GM18861 (cell line): ENCODE measurements around the gene BLVRA.
A peak's percentile ranks its signal among the peaks of the same experiment; 100 is the strongest.

Source experiments
- ATAC-seq: cut with Tn5 transposase; IDR thresholded peaks from one replicate; pipeline ENCODE4 v1.9.1; 2021; ENCODE audit not compliant: unreplicated experiment

Gene BLVRA

DNA sequence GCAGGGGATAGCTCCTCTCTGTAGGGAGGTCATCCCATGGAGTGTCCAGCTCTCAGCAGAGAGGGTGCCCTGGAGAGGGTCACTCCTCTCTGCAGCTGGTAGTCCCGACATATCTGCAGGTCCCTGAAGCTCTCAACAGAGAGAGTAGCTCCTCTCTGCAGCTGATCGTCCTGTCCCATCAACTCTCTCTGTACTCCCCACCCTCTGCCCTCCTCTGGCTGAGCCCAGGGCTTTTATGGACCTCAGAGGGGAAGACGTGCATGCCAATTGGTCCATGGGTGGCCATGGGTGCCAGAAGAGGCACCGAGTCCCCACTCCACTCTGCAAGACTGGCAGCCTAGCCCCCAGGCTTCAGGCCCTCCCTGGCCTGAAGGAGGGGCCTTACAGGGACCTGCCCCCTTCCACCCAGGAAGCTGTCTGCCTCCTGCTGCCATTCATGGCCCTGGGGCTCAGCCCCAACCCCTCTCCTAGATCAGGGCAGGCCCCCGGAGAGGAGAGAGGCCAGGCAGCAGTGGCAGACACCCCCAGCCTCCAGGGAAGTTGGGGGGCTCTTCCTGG lies 9.0 kb upstream of the BLVRA start:
- no peak for ATAC-seq

DNA sequence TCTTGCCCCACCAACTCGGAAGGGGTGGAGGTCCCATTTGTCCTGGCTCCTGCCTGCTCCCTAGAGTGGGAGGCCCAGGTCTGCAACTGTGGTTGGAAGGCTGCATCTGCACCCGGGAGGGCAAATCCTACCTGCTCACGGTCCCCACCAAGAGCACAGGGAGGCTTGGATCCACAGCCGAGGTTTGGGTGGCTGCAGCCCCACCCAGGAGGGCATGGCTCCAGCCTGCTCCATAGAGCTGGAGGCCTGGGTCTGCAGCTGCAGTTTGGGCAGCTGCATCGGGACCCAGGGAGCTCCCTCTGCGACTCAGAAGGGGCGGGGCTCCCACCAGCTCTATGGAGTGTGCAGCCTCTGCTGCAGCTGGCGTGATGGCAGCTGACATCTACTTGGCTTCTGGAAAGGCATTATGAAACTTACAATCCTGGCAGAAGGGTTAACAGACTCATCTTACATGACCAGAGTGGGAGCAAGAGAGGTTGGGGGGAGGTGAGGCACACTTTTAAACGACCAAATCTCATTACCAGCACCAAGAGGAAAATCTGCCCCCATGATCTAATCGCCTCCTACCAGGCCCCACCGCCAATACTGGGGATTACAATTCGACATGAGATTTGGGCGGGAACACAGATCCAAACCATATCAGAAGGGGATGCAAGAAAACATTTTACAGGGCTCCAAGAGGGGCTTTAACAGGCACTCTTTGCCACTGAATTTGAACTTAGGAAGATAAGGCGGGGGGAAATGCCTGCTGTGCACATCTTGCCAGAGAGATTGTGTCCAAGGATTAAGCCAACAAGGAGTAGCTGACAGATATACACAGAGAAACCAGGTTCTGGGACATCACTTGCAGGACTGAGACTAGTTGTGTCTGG lies 8.2 kb upstream of the BLVRA start:
- ATAC-seq = no peak

DNA sequence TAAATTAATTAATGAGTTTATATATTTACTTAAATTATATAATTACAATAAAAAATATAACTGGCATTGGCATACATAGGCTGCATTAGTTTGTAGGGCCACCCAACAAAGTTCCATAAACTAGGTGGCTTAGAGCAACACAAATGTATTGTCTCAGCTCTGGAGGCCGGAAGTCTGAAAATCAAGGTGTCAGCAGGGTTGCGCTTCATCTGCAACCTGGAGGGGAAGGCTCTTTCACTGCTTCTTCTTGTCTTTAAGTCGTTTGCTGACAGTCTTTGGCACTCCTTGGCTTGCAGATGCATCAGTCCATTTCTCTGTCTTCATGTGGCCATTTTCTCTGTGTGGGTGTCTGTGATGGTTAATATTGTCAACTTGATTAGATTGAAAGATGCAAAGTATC lies 6.1 kb upstream of the BLVRA start:
- ATAC-seq = no peak

DNA sequence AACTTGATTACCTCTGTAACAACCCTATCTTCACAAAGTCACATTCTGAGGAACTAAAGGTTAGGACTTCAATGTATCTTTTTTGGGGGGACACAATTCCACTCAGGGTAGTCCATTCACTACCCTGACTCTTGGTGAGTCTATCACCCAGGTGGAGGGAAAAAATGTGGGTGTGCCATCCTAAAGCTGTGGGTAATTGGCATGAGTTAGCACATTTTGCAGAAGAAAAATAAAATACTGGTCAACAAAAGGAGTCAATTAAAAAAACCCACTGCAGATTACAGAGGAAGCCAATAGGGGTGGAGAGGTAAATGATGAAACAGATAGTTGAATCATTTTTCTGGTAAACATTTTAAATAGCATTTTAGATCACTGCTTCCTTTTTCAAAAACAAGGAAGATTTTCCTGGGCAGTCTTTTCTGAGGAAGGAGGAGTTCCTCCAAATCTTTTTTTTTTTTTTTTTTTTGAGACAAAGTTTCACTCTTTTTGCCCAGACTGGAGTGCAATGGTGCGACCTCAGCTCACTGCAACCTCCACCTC lies 5.1 kb upstream of the BLVRA start:
- no peak for ATAC-seq

DNA sequence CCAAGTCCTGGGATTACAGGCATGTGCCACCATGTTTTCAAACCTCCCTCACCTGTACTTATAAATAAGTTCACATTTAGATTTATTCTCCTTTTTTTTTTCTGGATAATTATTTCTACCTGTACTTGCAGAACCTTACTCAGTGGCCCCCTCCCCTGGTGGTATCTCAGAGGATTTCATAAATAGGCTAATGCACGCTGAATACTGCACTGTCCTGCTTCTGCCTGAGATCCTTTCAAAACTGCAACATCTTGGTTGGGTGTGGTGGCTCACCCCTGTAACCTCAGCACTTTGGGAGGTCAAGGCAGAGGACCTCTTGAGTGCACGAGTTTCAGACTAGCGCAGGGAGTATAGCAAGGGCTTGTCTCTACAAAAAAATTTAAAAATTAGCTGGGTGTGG lies 4.6 kb upstream of the BLVRA start:
- ATAC-seq = no peak

DNA sequence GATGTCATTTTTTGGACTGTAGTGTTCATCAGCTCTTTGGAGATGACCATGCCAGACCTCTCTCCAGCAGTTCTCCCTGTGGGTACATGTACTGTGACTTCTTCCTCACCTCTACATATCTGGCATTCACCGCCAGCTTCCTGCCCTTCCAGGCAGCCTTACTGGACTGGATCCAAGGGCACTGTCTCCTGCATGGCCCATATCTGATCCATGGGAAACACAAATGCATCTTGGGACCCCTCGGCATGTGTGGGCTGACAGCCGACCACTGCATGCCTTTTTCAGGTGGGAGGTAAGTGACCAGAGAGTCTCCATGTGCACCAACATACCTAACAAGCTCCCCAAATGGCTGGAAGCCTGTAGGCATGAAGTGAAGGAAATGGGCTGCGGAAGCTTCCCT lies 3.9 kb upstream of the BLVRA start:
- no peak for ATAC-seq

DNA sequence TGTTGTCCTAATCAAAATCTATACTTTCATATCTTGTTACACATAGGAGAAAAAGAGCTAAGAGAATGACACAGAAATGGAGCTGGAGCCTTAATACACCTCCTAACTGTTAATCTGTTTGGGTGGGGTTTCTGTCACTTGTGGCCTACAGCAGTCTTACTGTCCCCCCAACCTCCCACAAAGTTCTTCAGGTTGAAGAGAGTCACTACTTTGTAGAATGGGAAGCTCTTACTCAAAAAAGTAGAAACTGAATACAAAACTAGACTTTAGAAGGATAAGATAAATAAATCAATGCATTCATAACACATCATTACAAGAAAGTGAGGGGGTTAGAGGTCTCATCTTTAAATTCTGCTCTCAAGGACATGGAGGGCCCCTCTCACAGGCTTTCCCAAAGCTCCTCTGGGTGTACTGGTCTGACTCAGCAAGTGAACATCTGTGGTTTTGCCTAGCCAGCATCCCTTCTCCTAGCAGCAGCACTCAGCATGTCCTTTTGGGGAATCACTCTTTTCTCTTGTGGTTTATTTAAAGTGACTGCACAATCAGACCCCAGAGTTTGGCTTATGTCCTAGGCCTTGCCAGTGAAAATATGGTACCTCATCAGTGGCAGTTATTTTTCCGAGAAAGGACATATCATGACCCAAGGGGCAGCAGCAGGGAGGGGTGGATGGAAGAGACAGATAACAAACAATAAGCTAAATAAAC lies 2.0 kb upstream of the BLVRA start:
- no peak for ATAC-seq

DNA sequence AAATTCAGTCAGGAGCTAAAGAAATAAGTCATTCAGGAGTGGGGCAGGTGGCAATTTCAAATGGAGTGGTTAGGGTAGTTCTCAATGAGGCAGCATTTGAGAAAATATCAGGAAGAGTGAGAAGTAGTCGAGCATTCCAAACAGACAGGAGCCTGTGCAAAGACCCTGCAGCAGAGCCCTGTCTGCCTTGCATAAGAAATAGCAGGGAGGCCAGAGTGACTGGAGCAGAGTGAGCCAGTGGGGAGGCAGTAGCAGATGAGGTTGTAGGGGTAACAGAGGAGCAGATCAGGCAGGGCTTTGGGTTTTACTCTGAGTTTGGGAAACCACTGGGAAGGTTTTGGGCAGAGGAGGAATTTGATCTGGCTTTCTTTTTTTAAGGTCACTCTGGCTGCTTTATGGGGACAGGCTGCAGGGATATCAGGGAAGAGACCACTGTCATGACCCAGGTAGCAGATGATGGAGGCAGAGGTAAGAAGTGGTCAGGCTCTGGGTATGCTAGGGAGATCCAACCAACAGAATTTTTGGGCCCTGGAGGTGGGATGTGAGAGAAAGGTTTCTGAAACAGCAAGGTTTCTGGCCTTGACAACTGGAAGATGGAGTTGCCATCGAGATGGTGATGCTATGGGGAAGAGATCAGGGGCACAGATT lies 1.3 kb upstream of the BLVRA start:
- ATAC-seq = no peak

DNA sequence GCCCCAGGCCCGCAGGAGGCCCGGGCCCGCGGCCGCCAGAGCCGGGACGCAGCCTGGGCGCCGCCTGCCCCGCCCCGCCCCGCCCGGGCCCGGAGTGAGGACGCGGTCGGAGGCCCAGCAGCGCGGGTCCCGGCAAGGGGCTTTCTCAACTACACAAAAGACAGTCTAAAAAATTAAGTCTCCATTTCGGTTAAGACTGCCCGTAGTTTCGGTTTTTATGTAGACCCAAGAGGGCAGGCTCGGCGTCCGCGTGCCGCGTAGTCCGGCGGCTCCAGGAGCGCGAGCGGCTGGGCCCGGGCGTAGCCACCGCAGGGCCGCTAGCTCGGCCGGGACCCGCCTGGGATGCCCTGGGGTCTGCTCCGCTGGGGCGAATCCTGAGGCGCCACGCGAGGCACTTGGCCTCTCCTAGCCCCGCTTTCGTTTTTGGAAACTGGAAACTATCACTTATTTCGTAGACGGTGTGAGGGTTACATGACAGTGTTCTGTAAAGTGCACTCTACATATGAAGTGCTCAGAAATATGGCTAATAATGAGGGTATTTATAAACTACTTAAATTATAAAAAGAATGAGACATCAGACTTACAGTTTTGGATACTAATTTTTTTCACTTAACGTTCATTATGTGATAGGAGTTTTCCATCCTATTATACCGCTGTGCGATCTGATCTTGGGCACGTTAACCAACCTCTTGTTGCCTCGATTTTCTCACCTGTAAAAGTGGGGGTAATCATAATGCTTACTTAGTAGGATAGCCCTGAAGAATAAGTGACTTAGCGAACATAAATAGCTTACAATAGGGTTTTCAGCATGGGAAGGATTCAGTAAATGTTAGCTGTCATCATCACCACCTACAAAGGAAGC lies 573 bp downstream of the BLVRA start:
- ATAC-seq = peak; percentile 58

DNA sequence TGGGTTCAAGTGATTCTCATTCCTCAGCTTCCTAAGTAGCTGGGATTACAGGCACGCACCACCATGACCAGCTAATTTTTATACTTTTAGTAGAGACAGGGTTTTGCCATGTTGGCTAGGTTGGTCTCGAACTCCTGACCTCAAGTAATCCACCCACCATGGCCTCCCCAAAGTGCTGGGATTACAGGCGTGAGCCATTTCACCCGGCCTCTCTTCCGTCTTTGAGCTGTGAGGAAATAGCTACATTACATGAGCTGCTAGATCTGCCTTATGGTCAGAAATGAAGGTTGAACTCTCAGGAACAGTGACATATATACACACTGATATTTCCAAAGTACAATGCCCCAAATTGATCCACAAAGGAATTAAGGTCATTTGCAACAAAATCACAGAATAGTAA lies 2.4 kb downstream of the BLVRA start:
- no peak for ATAC-seq

DNA sequence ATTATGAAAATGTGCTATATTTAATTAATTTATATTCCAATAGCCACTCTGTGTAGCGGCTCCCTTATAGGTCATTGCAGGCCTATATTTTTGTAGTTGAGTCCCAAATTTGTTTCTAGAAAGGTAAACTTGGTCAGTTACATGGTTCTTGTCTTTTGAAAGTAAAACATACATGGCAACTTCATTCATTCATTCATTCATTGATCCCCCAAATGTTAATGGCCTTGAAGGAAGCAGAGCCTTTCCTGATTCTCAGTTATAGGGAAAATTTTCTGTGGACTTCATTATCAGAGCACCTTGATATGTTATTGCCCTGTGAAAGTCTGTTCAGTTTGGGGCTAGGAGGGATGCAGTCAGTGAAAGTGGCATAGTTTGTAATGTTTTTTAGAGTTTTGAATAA lies 2.9 kb downstream of the BLVRA start:
- ATAC-seq = no peak

DNA sequence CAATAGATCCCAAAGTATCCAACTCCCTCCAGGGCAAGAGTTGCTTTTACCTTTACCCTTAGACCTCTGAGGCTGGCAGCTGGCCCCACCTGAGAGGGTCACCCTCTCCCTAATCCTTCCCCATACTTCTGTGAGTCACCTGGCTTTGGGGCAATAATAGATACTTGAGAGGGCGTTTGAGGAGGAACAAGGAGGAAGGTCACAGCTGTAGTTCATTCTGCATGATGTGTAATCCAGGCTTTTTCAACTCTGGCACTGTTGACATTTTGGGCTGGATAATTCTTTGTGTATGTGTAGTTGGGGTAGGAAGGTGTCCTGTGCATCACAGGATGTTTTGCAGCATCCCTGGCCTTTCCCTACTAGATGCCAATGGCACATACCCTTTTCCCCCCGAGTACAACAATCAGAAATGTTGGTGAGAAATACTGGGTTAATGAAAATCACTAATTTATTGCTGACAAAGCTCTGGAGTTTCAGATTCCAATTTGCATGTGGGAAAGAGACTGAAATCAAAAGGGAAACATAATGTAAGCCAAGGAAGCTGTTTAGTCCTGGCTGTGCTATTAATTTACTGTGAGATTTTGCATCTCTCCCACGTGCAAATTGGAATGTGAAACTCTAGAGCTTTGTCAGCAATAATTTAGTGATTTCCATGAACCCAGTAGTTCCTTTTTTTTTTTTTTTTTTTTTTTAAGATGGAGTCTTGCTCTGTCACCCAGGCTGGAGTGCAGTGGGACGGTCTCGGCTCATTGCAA lies 3.6 kb downstream of the BLVRA start:
- ATAC-seq = no peak

DNA sequence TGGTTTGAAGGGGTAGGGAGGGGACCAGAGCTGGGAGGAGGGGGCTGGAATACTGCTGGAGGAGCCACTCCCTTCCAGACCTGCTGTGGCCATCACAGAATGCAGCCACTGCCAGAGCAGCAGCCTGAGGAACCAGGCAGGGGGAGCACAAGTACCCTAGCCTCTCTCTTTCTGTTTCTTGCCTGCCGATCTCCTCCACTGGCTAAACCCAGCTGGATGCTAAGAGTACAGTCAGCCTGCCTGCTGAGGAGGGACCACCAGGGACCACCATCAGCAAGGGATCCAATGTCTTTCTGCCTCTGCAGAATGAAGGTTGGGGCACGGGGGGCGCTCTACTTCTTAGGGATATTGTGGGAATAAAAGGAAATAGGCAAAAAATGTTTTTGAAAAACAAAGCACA lies 4.7 kb downstream of the BLVRA start:
- no peak for ATAC-seq

DNA sequence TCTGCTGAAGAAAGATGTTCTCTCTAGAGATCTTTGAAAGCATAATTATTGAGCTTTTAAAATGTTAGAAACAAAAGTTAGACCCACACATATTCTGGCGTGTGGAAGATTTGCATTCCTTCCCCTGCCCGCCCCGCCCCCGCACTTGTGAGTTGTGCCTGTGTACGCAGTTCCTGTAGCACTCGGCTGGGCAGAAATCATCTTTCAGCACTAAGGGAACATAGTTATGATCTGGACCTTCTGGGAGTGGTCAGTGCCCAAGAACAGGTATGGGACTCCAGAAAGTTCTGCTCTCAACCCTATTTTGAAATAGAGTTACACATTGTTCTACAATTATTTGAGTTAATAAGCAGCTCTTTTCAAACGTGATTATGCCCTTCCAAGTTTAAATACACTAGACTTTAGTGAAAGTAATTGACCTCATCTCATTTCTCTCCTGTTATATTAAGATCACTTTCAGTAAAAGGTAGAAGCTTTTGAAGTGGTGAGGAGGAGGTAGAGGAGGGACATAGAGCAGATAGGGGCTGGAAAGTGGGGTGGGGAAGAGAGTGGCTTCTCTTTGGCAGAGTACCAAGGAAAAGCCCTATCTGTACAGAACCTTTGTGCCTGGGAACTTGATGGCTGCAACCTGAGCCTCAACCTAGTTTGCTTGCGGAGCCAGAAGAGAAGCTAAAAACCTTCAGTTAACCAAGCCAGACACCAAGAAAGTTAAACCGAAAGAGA lies 5.7 kb downstream of the BLVRA start:
- peak; percentile 44 for ATAC-seq

DNA sequence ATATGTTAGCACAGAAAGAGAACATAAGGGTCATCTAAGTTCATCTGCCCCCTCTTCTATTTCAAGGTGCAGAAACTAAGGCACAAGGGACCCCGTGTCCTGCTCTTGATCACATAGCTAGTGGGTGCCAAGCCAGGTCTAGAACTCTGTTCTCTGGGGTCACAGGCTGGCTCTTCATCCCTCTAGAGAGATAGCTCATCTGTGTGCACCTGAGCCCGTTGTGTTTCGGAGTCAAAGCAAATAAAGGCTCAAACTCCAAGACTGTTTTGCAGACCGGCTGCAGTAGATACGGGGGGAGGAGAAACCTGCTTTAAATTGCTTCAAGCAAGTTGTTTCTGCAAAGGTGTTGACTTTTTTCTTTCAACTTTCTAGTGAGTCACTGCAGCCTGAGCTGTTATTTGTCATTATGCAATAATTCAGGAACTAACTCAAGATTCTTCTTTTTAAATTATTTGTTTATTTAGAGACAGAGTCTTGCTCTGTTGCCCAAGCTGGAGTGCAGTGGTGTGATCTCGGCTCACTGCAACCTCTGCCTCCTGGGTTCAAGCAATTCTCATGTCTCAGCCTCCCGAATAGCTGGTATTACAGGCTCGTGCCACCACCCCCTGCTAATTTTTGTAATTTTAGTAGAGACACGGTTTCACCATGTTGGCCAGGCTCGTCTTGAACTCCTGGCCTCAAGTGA lies 6.5 kb downstream of the BLVRA start:
- no peak for ATAC-seq

DNA sequence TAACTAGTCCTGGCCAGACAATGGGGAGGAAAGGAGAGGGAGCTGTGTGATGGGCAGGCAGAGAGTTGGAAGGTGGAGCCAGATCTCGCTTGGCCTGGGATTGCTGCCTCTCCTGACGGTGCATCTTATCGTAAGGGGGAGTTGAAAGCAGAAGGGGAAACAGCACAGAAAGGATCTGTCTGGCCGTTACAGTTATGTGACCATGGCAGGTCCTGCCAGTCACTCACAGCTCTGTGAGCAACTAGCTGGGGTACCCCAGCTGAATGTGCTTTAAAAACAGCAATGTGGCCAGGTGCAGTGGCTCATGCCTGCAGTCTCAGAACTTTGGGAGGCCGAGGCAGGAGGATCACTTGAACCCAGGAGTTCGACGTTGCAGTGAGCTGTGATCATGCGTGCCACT lies 8.1 kb downstream of the BLVRA start:
- ATAC-seq = no peak

DNA sequence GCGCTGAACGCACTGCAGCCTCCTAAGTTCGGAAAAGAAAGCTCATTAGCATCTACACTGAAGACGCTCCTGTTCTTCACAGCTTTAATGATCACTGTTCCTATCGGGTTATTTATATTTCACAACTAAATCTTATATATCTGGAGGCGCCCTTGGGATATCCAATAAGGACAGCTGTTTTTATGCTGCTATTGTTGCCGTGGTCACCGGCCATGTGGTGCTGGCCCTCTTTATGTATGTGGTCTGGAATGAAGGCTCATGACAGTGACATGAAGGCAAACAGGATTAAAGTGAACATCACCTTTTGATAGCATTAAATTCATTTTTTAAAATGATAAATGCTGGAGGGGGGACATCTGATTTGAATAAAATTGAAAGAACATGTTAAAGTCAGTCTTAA lies 8.8 kb downstream of the BLVRA start:
- ATAC-seq = no peak

DNA sequence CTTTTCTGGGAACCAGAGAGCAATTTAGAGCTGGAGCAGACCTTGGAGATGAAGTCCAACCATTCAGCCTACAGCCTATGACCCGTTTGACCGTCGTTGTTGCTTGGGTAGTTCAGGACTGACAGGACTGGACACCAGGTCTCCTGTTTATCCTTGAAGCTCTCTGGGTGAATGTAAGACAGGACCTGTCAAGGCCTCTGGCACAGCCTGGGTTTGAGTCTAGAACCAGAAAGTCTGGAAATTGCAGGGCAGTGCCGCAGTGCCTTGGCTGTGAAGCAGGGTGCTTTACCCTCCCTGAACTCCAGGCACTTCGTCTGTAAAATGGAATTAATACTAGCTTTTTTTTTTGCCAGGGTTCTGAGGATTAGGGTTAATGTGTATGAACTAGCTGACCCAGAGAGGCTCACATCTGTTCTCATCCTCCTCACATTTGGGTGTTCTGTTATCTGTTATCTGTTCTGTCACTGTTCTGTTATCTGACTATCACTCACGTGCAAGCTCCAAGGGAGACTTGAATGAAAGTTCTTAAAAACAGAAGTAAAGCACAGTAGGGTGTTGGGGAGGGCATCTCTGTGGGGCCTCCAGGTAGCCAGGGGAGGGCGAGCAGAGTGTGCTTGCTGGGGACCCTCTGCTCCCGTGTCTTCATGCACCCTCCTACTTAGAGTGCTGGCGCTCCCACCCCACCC lies 9.9 kb downstream of the BLVRA start:
- ATAC-seq = no peak
